DOHH2 (cell line): ENCODE results near the gene RBM6.
A peak's percentile ranks its signal among the peaks of the same experiment; 100 is the strongest.

Experiments
- H3F3A ChIP-seq: fragments of 200-600 bp; sonication (generic), shearing (Covaris generic); 2 replicates; pipeline ENCODE4 v1.6.0; 2016; ENCODE audit warnings: antibody characterized with exemption, mild to moderate bottlenecking; ENCODE audit not compliant: control insufficient read depth, insufficient read depth
- H3K27ac ChIP-seq: fragments of 200-600 bp; sonication (generic); 2 replicates; pipeline ENCODE4 v1.5.1; 2014; ENCODE audit warnings: low read depth, mild to moderate bottlenecking, low read length, moderate library complexity
- H3K27me3 ChIP-seq: fragments of 200-600 bp; sonication (generic); 2 replicates; pipeline ENCODE4 v1.6.1; 2014; ENCODE audit warnings: mild to moderate bottlenecking, low read length, mixed read lengths; ENCODE audit not compliant: control insufficient read depth
- H3K36me3 ChIP-seq: fragments of 200-600 bp; sonication (generic); 2 replicates; pipeline ENCODE4 v1.6.1; 2014; ENCODE audit warnings: mild to moderate bottlenecking, low read length, moderate library complexity, mixed read lengths; ENCODE audit not compliant: control insufficient read depth
- H3K4me1 ChIP-seq: fragments of 200-600 bp; sonication (generic); 2 replicates; pipeline ENCODE4 v1.6.1; 2014; ENCODE audit warnings: mild to moderate bottlenecking, low read length, mixed read lengths; ENCODE audit not compliant: control insufficient read depth
- H3K4me2 ChIP-seq: fragments of 200-600 bp; sonication (generic); 2 replicates; pipeline ENCODE4 v1.6.0; 2014; ENCODE audit warnings: mild to moderate bottlenecking, low read length, moderate library complexity
- H3K4me3 ChIP-seq: fragments of 200-600 bp; sonication (generic); 2 replicates; pipeline ENCODE4 v1.5.1; 2014; ENCODE audit warnings: mild to moderate bottlenecking, low read length, mixed read lengths
- H3K79me2 ChIP-seq: fragments of 200-600 bp; sonication (generic); 2 replicates; pipeline ENCODE4 v1.6.1; 2014; ENCODE audit warnings: mild to moderate bottlenecking, low read length, mixed read lengths; ENCODE audit not compliant: control insufficient read depth
- H3K9me2 ChIP-seq: fragments of 200-600 bp; sonication (generic); replicated peaks from 2 replicates; pipeline ENCODE4 v1.6.1; 2014; ENCODE audit warnings: mild to moderate bottlenecking, low read length, mixed read lengths; ENCODE audit not compliant: control insufficient read depth
- H3K9me3 ChIP-seq: fragments of 200-600 bp; sonication (generic); 2 replicates; pipeline ENCODE4 v1.6.1; 2014; ENCODE audit warnings: antibody characterized with exemption, low read length, mixed read lengths; ENCODE audit not compliant: control insufficient read depth, insufficient read depth
- H4K20me1 ChIP-seq: fragments of 200-600 bp; sonication (generic); 2 replicates; pipeline ENCODE4 v1.6.0; 2014; ENCODE audit warnings: low read depth, mild to moderate bottlenecking, antibody characterized with exemption, low read length, moderate library complexity; ENCODE audit not compliant: control insufficient read depth, insufficient read depth
- EZH2phosphoT487 ChIP-seq: fragments of 200-600 bp; sonication (generic); IDR thresholded peaks from 2 replicates; pipeline ENCODE4 v1.6.1; 2017; ENCODE audit warnings: borderline replicate concordance, mild to moderate bottlenecking, antibody characterized with exemption, low read length, moderate library complexity, mixed read lengths
- TF ChIP-seq, protein P1 (sequence below): fragments of 200-600 bp; sonication (generic); IDR thresholded peaks from one replicate; pipeline ENCODE4 v1.5.1; 2014; ENCODE audit warnings: antibody characterized with exemption, mild to moderate bottlenecking, low read depth, low read length; ENCODE audit not compliant: poor library complexity, severe bottlenecking

The RBM6 gene, protein sequence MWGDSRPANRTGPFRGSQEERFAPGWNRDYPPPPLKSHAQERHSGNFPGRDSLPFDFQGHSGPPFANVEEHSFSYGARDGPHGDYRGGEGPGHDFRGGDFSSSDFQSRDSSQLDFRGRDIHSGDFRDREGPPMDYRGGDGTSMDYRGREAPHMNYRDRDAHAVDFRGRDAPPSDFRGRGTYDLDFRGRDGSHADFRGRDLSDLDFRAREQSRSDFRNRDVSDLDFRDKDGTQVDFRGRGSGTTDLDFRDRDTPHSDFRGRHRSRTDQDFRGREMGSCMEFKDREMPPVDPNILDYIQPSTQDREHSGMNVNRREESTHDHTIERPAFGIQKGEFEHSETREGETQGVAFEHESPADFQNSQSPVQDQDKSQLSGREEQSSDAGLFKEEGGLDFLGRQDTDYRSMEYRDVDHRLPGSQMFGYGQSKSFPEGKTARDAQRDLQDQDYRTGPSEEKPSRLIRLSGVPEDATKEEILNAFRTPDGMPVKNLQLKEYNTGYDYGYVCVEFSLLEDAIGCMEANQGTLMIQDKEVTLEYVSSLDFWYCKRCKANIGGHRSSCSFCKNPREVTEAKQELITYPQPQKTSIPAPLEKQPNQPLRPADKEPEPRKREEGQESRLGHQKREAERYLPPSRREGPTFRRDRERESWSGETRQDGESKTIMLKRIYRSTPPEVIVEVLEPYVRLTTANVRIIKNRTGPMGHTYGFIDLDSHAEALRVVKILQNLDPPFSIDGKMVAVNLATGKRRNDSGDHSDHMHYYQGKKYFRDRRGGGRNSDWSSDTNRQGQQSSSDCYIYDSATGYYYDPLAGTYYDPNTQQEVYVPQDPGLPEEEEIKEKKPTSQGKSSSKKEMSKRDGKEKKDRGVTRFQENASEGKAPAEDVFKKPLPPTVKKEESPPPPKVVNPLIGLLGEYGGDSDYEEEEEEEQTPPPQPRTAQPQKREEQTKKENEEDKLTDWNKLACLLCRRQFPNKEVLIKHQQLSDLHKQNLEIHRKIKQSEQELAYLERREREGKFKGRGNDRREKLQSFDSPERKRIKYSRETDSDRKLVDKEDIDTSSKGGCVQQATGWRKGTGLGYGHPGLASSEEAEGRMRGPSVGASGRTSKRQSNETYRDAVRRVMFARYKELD

DNA sequence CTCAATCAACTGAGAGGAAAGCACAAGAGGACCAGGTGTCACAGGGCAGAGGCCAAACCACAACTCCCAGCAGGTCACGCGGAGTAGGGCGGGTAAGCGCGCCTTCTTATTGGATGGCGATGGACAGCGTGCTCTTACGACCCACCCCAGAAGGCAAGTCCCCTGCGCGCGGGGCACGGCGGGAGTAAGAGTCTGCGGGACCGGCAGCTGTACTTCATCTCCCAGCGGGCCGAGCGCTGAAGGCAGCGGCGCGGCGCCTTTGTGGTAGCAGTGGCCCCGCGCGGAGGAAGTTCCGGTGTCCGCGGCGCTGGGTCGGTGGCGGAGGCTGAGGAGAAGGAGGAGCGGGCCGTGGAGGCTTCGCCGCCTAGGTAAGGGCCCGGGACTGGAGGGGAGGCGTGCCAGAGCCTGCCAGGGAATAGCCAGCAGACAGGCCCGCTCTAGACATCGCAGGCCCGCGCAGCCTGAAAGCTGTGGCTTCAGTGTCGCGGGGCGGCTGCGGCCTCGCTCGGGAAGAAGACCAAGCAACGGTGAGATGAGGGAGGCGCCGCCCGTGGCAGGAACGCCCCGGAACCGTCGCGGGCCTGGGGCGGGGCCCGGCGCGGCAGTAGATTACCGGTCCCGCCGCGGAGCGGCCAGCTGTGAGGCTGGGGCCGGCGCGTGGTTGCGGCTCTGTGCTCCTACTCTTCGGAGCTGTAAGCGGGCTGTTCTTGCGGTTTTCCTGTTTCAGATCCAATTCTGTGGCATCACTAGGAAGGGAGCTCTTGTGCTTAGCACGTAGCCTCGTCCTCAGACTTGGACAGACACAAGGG lies at the start of gene RBM6:
TSS of gene RBM6 (plus strand) at position 293 of the 809 bp plus-strand sequence. CDS start 22,492 bp downstream, outside the sequence.
- peak within 1 kb of the TSS; percentile 82 for H3K4me2 ChIP-seq
- no peak for TF ChIP-seq EZH2phosphoT487
- H3F3A ChIP-seq: peaks cover 45% of the 10 kb centered on the region
- peak within 1 kb of the TSS; percentile 90 for H3K4me3 ChIP-seq
- peaks cover 3% of the 10 kb centered on the region; the same call in 1 of the 2 replicates for H3K9me3 ChIP-seq
- H3K27ac ChIP-seq: peak within 1 kb of the TSS; percentile 97
- peaks cover 42% of the 10 kb centered on the region for H3K36me3 ChIP-seq
- H4K20me1 ChIP-seq: no peaks in the 10 kb centered on the region
- H3K4me1 ChIP-seq: peaks cover 46% of the 10 kb centered on the region
- no peaks in the 10 kb centered on the region for H3K27me3 ChIP-seq
- H3K9me2 ChIP-seq: no peaks in the 10 kb centered on the region
- peaks cover 55% of the 10 kb centered on the region for H3K79me2 ChIP-seq

DNA sequence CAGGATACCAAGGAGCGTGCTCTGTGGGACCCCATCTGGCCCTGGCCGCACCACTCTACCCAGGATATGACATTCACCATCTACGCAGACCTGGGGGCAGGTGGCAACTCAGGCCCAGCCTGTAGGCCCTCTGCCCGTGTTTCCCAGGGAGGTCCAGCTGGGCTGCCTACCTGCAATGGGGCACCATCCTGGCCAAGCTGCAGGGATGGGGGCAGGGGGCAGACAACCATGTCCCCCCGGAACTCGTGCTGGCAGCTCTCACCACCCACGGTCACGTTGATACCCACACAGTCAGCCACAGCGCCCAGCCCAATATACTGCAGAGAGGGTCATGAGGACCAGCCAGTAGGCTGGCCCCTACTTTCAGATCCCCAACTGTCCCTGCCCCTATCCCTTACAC lies 44.2 kb upstream of the RBM6 start:
- Histone ChIP-seq H3K27ac (no peak overlapping the region), H3F3A (no peaks in the 10 kb centered on the region; the same call in 1 of the 2 replicates), H3K79me2 (no peaks in the 10 kb centered on the region), H3K36me3 (no peaks in the 10 kb centered on the region), H4K20me1 (no peaks in the 10 kb centered on the region), H3K9me3 (no peaks in the 10 kb centered on the region), H3K4me1 (peaks cover 10% of the 10 kb centered on the region), H3K27me3 (no peaks in the 10 kb centered on the region), H3K4me3 (no peak overlapping the region), H3K9me2 (no peaks in the 10 kb centered on the region), H3K4me2 (no peak overlapping the region)
- TF ChIP-seq, protein P1, sequence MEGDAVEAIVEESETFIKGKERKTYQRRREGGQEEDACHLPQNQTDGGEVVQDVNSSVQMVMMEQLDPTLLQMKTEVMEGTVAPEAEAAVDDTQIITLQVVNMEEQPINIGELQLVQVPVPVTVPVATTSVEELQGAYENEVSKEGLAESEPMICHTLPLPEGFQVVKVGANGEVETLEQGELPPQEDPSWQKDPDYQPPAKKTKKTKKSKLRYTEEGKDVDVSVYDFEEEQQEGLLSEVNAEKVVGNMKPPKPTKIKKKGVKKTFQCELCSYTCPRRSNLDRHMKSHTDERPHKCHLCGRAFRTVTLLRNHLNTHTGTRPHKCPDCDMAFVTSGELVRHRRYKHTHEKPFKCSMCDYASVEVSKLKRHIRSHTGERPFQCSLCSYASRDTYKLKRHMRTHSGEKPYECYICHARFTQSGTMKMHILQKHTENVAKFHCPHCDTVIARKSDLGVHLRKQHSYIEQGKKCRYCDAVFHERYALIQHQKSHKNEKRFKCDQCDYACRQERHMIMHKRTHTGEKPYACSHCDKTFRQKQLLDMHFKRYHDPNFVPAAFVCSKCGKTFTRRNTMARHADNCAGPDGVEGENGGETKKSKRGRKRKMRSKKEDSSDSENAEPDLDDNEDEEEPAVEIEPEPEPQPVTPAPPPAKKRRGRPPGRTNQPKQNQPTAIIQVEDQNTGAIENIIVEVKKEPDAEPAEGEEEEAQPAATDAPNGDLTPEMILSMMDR: no peak
- no peak for TF ChIP-seq EZH2phosphoT487

DNA sequence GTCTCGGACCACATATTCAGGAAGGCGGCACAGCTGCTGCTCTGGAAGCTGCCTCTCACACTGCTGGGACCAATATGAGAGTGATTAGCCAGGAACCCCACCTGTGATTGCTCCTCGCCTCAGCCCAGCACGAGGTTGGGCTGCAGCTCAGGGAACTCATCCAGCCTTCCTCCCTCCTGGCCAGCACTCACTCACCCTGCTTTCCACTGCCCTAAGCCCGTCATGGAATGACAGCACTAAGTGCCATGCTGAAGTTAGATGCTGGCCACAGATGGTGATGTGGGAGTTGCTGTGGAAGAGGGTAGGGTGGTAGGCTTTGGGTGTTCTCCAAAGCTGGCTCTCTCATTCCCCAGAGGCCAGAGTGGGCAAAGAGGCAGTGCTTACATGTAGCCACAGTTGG lies 43.6 kb upstream of the RBM6 start:
- H3K36me3 ChIP-seq: no peaks in the 10 kb centered on the region
- no peak overlapping the region for H3K4me2 ChIP-seq
- H3K9me3 ChIP-seq: no peaks in the 10 kb centered on the region
- TF ChIP-seq EZH2phosphoT487: no peak
- TF ChIP-seq, protein P1: no peak
- no peaks in the 10 kb centered on the region for H3K27me3 ChIP-seq
- no peaks in the 10 kb centered on the region for H3K79me2 ChIP-seq
- H3K27ac ChIP-seq: no peak overlapping the region
- H4K20me1 ChIP-seq: no peaks in the 10 kb centered on the region
- H3K9me2 ChIP-seq: no peaks in the 10 kb centered on the region
- H3K4me1 ChIP-seq: peaks cover 15% of the 10 kb centered on the region
- no peak overlapping the region for H3K4me3 ChIP-seq
- H3F3A ChIP-seq: no peaks in the 10 kb centered on the region; the same call in 1 of the 2 replicates
